ENCODE results near the gene PROX2.

PROX2 gene

GRCh38 chr14:74841230-74842207, 34.4 kb downstream of the PROX2 start:
- DNase-seq, result peak; percentile 25

GRCh38 chr14:74840603-74841030, 35.3 kb downstream of the PROX2 start:
- no peak for DNase-seq

- no peak for DNase-seq
Observed at GRCh38 chr14:74838166-74838565, 37.8 kb downstream of the PROX2 start.

GRCh38 chr14:74836251-74836960, 39.5 kb downstream of the PROX2 start:
- DNase-seq, result no peak

- no peak for DNase-seq
Observed at GRCh38 chr14:74835645-74836250, 40.2 kb downstream of the PROX2 start.

GRCh38 chr14:74834692-74835392, 41.1 kb downstream of the PROX2 start:
- no peak for DNase-seq

- DNase-seq, result no peak
Observed at GRCh38 chr14:74832849-74833248, 43.1 kb downstream of the PROX2 start.

- DNase-seq, result no peak
Observed at GRCh38 chr14:74829251-74829650, 46.7 kb downstream of the PROX2 start.

GRCh38 chr14:74826574-74826973, 49.4 kb downstream of the PROX2 start:
- DNase-seq, result no peak

All from CD4-positive, alpha-beta T cell treated with Interleukin-15 for 1 hour (primary cell).